MM.1S (cell line): ENCODE results near the gene SHANK1.

ENCODE experiments used
- DNase-seq: peaks from one replicate; pipeline ENCODE4 v3.0.0-alpha.2; 2015
- H2AFZ ChIP-seq: fragments of 300-600 bp; sonication (generic); 2 replicates; pipeline ENCODE4 v1.6.0; 2016; ENCODE audit warnings: antibody characterized with exemption, low read length
- H3F3A ChIP-seq: fragments of 300-600 bp; sonication (generic); 2 replicates; pipeline ENCODE4 v1.6.1; 2016; ENCODE audit warnings: mild to moderate bottlenecking, antibody characterized with exemption, low read length, moderate library complexity, mixed read lengths; ENCODE audit not compliant: insufficient read depth
- H3K27ac ChIP-seq: fragments of 300-600 bp; sonication (generic); 2 replicates; pipeline ENCODE4 v1.5.1; 2016; ENCODE audit warnings: mild to moderate bottlenecking, low read length
- H3K27me3 ChIP-seq: fragments of 300-600 bp; sonication (generic); replicated peaks from 2 replicates; pipeline ENCODE4 v1.6.0; 2016; ENCODE audit warnings: low read length; ENCODE audit not compliant: insufficient read depth
- H3K36me3 ChIP-seq: fragments of 300-600 bp; sonication (generic); replicated peaks from 2 replicates; pipeline ENCODE4 v1.6.1; 2016; ENCODE audit warnings: mild to moderate bottlenecking, low read length, mixed read lengths; ENCODE audit not compliant: insufficient read depth
- H3K4me1 ChIP-seq: fragments of 300-600 bp; sonication (generic); 2 replicates; pipeline ENCODE4 v1.6.1; 2016; ENCODE audit warnings: low read length, mixed read lengths
- H3K4me2 ChIP-seq: fragments of 300-600 bp; sonication (generic); 2 replicates; pipeline ENCODE4 v1.6.0; 2016; ENCODE audit warnings: low read depth, low read length
- H3K4me3 ChIP-seq: fragments of 300-600 bp; sonication (generic); 2 replicates; pipeline ENCODE4 v1.5.1; 2016; ENCODE audit warnings: low read length, mixed read lengths
- H3K79me2 ChIP-seq: fragments of 300-600 bp; sonication (generic); 2 replicates; pipeline ENCODE4 v1.6.1; 2016; ENCODE audit warnings: mixed run types, low read length, mixed read lengths
- H3K9ac ChIP-seq: fragments of 300-600 bp; sonication (generic); 2 replicates; pipeline ENCODE4 v1.6.1; 2016; ENCODE audit warnings: low read length, mixed read lengths
- H3K9me2 ChIP-seq: fragments of 300-600 bp; sonication (generic); replicated peaks from 2 replicates; pipeline ENCODE4 v1.6.1; 2016; ENCODE audit warnings: mild to moderate bottlenecking, low read length, mixed read lengths; ENCODE audit not compliant: insufficient read depth
- H3K9me3 ChIP-seq: fragments of 300-600 bp; sonication (generic); replicated peaks from 2 replicates; pipeline ENCODE4 v1.6.1; 2016; ENCODE audit warnings: mild to moderate bottlenecking, low read length, mixed read lengths; ENCODE audit not compliant: insufficient read depth
- H4K20me1 ChIP-seq: fragments of 300-600 bp; sonication (generic); 2 replicates; pipeline ENCODE4 v1.6.1; 2016; ENCODE audit warnings: mild to moderate bottlenecking, low read length, moderate library complexity, mixed read lengths; ENCODE audit not compliant: insufficient read depth
- EZH2 ChIP-seq: fragments of 300-600 bp; sonication (generic); optimal IDR thresholded peaks from 2 replicates; pipeline ENCODE3; 2017; ENCODE audit warnings: low read depth, mild to moderate bottlenecking, antibody characterized with exemption, low read length, mixed read lengths
- EZH2phosphoT487 ChIP-seq: fragments of 300-600 bp; sonication (generic); IDR thresholded peaks from 2 replicates; pipeline ENCODE4 v1.6.1; 2018; ENCODE audit warnings: antibody characterized with exemption, low read length
- TF ChIP-seq, protein P1 (sequence below): fragments of 300-600 bp; sonication (generic); IDR thresholded peaks from 2 replicates; pipeline ENCODE4 v1.5.1; 2016; ENCODE audit warnings: antibody characterized with exemption, low read length, mixed read lengths

The SHANK1 gene

DNA sequence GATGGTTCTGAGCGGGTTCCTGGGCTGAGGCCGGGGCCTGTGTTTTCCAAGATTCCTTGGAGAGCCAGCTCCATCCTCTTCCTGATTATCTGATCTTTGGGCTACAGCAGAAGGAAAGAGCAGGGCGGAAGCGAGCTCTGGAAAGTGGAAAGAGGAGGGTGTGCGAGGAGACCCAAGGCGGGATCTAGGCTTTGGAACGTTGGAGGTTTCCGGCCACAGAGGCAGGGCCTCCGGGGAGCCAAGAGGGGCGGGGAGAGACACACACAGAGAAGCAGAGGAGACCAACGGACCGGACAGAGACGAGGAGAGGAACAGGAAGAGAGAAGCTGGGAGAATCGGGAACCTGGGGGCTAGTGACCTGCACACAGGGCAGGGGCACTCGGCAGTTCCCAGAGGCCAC lies 3.5 kb upstream of the SHANK1 start, which contains the start of gene CLEC11A:
Gene CLEC11A, plus strand, starts transcription at position 296 of the 400 bp plus-strand sequence. CDS start 162 bp downstream, outside the sequence.
- H3K79me2 ChIP-seq, result no peaks in the 10 kb centered on the region
- H3K9me3 ChIP-seq, result no peaks in the 10 kb centered on the region
- H3K27me3 ChIP-seq, result peaks cover 18% of the 10 kb centered on the region
- DNase-seq, result no peak
- H3K4me2 ChIP-seq, result no peak within 1 kb of the TSS
- H2AFZ ChIP-seq, result no peak within 1 kb of the TSS
- no peak within 1 kb of the TSS for H3K4me3 ChIP-seq
- no peak within 1 kb of the TSS for H3K9ac ChIP-seq
- no peaks in the 10 kb centered on the region for H3F3A ChIP-seq
- H3K4me1 ChIP-seq, result no peaks in the 10 kb centered on the region
- H3K9me2 ChIP-seq, result no peaks in the 10 kb centered on the region
- no peaks in the 10 kb centered on the region for H4K20me1 ChIP-seq
- H3K36me3 ChIP-seq, result no peaks in the 10 kb centered on the region
- no peak for TF ChIP-seq EZH2phosphoT487
- TF ChIP-seq, protein P1, sequence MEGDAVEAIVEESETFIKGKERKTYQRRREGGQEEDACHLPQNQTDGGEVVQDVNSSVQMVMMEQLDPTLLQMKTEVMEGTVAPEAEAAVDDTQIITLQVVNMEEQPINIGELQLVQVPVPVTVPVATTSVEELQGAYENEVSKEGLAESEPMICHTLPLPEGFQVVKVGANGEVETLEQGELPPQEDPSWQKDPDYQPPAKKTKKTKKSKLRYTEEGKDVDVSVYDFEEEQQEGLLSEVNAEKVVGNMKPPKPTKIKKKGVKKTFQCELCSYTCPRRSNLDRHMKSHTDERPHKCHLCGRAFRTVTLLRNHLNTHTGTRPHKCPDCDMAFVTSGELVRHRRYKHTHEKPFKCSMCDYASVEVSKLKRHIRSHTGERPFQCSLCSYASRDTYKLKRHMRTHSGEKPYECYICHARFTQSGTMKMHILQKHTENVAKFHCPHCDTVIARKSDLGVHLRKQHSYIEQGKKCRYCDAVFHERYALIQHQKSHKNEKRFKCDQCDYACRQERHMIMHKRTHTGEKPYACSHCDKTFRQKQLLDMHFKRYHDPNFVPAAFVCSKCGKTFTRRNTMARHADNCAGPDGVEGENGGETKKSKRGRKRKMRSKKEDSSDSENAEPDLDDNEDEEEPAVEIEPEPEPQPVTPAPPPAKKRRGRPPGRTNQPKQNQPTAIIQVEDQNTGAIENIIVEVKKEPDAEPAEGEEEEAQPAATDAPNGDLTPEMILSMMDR, result no peak
- TF ChIP-seq EZH2, result no peak
- no peak within 1 kb of the TSS for H3K27ac ChIP-seq

DNA sequence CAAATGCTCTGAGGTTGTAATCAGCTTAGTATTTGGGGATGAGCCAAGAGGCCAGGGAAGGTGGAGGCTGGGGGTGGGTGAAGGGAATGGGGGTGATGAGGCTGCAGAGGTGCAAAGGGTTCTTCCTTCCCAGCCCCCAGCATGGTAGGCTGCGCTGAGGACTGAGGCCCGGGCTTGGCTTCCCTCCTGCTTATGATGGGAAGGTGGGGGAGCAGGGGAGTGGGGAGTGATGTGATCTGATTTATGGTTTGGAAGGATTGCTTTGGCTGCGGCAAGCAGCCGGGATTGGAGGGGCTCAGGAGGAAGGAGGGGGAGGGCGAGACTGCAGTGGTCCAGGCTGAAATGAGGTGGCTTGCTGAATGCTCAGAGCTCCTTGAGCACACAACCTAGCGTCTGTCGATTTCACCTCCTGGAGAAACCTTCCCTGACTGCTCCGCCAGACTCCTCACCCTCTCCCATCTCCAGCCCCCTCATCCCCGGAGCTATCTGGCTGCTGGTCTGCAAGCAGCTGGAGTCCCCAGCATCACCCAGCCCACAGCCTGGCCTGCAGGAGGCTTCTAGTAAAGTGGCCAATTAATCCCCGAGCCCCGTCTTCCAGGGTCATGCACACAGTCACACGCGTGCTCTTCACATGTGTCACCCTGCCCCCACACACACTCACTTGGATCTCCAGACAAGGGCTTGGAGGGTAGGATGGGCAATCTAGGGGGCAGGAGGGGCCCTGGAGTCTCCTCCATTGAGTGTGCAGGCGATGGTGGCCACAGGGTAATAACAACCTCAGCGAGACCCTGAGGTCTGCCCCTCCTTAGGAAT lies 2.8 kb upstream of the SHANK1 start:
- Histone ChIP-seq H3F3A (no peaks in the 10 kb centered on the region), H3K9me3 (no peaks in the 10 kb centered on the region), H3K4me3 (no peak overlapping the region), H3K79me2 (no peaks in the 10 kb centered on the region), H3K4me2 (no peak overlapping the region), H2AFZ (no peak overlapping the region), H3K27ac (no peak overlapping the region), H4K20me1 (no peaks in the 10 kb centered on the region), H3K9me2 (no peaks in the 10 kb centered on the region), H3K4me1 (no peaks in the 10 kb centered on the region), H3K36me3 (no peaks in the 10 kb centered on the region), H3K27me3 (peaks cover 19% of the 10 kb centered on the region), H3K9ac (no peak overlapping the region)
- DNase-seq, result no peak
- TF ChIP-seq EZH2phosphoT487 (no peak), EZH2 (no peak)
- TF ChIP-seq, protein P1, result no peak

DNA sequence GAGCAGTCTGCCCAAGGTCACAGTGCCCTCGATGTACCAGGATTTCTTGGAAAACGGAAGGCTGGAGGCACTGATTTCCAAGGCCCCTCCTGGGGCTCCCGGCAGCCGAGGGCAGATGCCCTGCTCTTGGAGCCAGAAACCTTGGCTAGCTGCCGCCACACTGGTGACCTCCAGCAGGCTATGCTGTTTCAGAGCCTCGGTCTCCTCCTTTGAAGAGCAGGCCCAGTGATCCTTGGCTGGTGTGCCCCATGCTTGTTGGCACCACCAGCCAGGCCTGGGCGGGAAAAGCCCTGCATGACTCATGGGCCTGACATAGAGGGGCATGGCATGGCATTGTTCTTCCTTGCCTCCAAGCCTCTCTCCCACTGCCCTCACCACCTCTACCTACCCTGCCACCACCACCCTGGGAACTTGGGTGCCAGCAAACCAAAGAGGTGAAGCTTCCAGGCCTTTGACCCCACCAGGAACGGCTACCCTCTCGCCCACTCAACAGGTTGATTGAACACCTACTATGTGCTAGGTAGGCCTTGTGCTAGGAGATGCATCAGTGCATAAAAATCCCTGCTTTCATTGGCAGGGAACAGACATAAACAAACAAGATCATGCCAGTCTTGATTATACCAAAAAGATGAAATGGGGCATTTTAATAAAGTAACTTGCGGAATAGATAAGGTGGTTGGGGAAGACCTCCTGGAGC lies 2.0 kb upstream of the SHANK1 start:
- Histone ChIP-seq H3K4me3 (no peak overlapping the region), H2AFZ (no peak overlapping the region), H3K4me2 (no peak overlapping the region), H4K20me1 (no peaks in the 10 kb centered on the region), H3K9ac (no peak overlapping the region), H3K27ac (no peak overlapping the region), H3K9me3 (no peaks in the 10 kb centered on the region), H3K4me1 (no peaks in the 10 kb centered on the region), H3K36me3 (no peaks in the 10 kb centered on the region), H3K79me2 (no peaks in the 10 kb centered on the region), H3F3A (no peaks in the 10 kb centered on the region), H3K27me3 (peaks cover 27% of the 10 kb centered on the region), H3K9me2 (no peaks in the 10 kb centered on the region)
- no peak for TF ChIP-seq EZH2phosphoT487
- TF ChIP-seq, protein P1, result no peak
- no peak for TF ChIP-seq EZH2
- DNase-seq, result no peak
